OCI-LY3 (cell line): ENCODE results near the gene SLC26A9.
A peak's percentile ranks its signal among the peaks of the same experiment; 100 is the strongest.

ENCODE experiments used
- H2AFZ ChIP-seq: fragments of 200-600, 300-600 bp; shearing (Covaris generic); 2 replicates; pipeline ENCODE4 v1.6.0; 2014; ENCODE audit warnings: antibody characterized with exemption, low read depth, low read length
- H3K27ac ChIP-seq: fragments of 200-600, 300-600 bp; sonication (generic); 2 replicates; pipeline ENCODE4 v1.5.1; 2014; ENCODE audit warnings: mild to moderate bottlenecking, low read length, moderate library complexity, mixed read lengths
- H3K27me3 ChIP-seq: fragments of 200-600, 300-600 bp; sonication (generic); 2 replicates; pipeline ENCODE4 v1.6.1; 2014; ENCODE audit warnings: low read depth, low read length, mixed read lengths
- H3K36me3 ChIP-seq: fragments of 200-600, 300-600 bp; sonication (generic); replicated peaks from 2 replicates; pipeline ENCODE3; 2014; ENCODE audit warnings: low read depth, low read length, mixed read lengths
- H3K4me1 ChIP-seq: fragments of 300-600, 200-600 bp; sonication (generic); 2 replicates; pipeline ENCODE4 v1.6.1; 2014; ENCODE audit warnings: low read length, mixed read lengths
- H3K4me2 ChIP-seq: fragments of 200-600, 300-600 bp; sonication (generic); 2 replicates; pipeline ENCODE4 v1.6.1; 2014; ENCODE audit warnings: low read length, mixed read lengths
- H3K4me3 ChIP-seq: fragments of 300-600, 200-600 bp; sonication (generic); 2 replicates; pipeline ENCODE4 v1.5.1; 2014; ENCODE audit warnings: antibody characterized with exemption, mild to moderate bottlenecking, low read length, moderate library complexity
- H3K79me2 ChIP-seq: fragments of 300-600, 200-600 bp; shearing (Covaris generic); 2 replicates; pipeline ENCODE4 v1.6.1; 2014; ENCODE audit warnings: mild to moderate bottlenecking, low read length, mixed read lengths
- H3K9ac ChIP-seq: fragments of 300-600, 200-600 bp; shearing (Covaris generic); 2 replicates; pipeline ENCODE4 v1.6.0; 2014; ENCODE audit warnings: mild to moderate bottlenecking, low read length, moderate library complexity
- H3K9me3 ChIP-seq: fragments of 200-600, 300-600 bp; shearing (Covaris generic); 2 replicates; pipeline ENCODE4 v1.6.1; 2014; ENCODE audit warnings: low read length, mixed read lengths; ENCODE audit not compliant: insufficient read depth
- H4K20me1 ChIP-seq: fragments of 200-600, 300-600 bp; sonication (generic); 2 replicates; pipeline ENCODE4 v1.6.1; 2016; ENCODE audit warnings: low read length, mixed read lengths; ENCODE audit not compliant: insufficient read depth
- EZH2phosphoT487 ChIP-seq: fragments of 200-600 bp; shearing (Covaris generic); IDR thresholded peaks from 2 replicates; pipeline ENCODE4 v1.6.1; 2018; ENCODE audit warnings: antibody characterized with exemption, mixed run types, low read depth
- TF ChIP-seq, protein P1 (sequence below): fragments of 200-600, 300-600 bp; sonication (generic); IDR thresholded peaks from 2 replicates; pipeline ENCODE4 v1.5.1; 2014; ENCODE audit warnings: antibody characterized with exemption, low read length, low read depth

The SLC26A9 gene

DNA sequence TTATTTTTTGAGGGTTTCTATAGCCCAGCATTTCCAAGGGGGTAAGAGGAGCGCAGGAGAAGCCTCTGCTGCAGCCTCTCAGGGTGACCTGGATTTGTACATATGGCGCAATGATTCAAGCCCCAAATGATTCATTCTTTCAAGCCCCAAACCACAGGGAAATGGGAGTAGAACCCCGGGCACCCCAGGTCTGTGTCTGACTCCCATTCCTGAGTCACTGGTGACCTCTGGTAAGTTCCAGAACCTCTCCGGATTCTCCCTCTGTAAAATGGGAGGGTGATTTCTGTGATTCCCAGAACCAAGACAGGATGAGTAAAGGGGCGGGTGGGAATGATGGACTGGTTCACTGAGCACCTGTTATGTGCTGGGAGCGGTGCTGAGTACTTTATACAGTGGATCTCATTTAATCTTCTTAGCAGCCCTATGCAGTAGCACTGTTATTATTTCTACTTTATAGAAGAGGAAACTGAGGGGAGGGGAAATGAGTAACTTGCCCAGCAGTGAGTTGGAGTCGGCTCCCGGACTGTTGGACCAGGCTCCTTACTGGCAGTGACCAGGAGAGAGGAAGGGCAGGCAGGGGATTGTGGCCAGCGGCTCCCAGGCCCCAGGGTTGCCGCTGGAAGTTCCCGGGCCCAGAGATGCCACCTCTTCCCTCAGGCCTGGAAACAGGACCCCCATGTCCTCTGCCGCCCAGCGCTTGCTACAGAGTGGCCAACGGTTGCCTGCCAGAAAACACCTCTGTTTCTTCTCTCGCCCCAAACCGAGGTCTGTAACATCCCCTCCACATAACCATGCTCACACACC, 20.3 kb upstream of the SLC26A9 start:
- TF ChIP-seq, protein P1, sequence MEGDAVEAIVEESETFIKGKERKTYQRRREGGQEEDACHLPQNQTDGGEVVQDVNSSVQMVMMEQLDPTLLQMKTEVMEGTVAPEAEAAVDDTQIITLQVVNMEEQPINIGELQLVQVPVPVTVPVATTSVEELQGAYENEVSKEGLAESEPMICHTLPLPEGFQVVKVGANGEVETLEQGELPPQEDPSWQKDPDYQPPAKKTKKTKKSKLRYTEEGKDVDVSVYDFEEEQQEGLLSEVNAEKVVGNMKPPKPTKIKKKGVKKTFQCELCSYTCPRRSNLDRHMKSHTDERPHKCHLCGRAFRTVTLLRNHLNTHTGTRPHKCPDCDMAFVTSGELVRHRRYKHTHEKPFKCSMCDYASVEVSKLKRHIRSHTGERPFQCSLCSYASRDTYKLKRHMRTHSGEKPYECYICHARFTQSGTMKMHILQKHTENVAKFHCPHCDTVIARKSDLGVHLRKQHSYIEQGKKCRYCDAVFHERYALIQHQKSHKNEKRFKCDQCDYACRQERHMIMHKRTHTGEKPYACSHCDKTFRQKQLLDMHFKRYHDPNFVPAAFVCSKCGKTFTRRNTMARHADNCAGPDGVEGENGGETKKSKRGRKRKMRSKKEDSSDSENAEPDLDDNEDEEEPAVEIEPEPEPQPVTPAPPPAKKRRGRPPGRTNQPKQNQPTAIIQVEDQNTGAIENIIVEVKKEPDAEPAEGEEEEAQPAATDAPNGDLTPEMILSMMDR: no peak
- TF ChIP-seq EZH2phosphoT487: no peak
- no peak overlapping the region for H3K27ac ChIP-seq
- H2AFZ ChIP-seq: no peak overlapping the region
- H3K79me2 ChIP-seq: no peaks in the 10 kb centered on the region
- H3K4me2 ChIP-seq: no peak overlapping the region
- no peak overlapping the region for H3K9ac ChIP-seq
- H3K4me1 ChIP-seq: peaks cover 20% of the 10 kb centered on the region
- H3K9me3 ChIP-seq: no peaks in the 10 kb centered on the region
- no peaks in the 10 kb centered on the region for H3K36me3 ChIP-seq
- H3K4me3 ChIP-seq: no peak overlapping the region
- peaks cover 15% of the 10 kb centered on the region for H3K27me3 ChIP-seq
- H4K20me1 ChIP-seq: no peaks in the 10 kb centered on the region

DNA sequence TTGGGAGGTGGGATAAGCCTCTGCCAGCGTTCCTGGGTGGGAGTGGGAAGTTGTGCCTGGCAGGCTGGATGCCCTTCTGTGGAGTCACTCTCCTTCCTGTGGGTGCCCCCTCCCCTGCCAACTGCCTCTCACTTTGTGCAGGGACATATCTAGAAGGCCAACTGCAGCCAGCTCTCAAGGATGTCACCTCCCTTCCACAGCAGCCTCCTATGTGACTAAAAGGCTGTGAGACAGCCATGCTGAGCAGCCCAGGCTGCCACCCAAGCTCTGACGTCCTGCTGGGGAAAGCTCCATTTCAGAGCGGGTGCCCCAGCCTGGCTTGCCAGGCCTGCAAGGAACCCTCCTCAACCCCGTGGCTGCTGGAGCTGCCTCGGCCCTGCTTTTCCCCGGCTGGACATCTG, 19.6 kb upstream of the SLC26A9 start:
- Histone ChIP-seq H3K79me2 (no peaks in the 10 kb centered on the region), H3K36me3 (no peaks in the 10 kb centered on the region), H3K9ac (no peak overlapping the region), H4K20me1 (no peaks in the 10 kb centered on the region), H3K4me3 (no peak overlapping the region), H3K4me2 (no peak overlapping the region), H3K27ac (no peak overlapping the region), H3K27me3 (peaks cover 18% of the 10 kb centered on the region), H3K4me1 (peaks cover 20% of the 10 kb centered on the region), H3K9me3 (no peaks in the 10 kb centered on the region), H2AFZ (no peak overlapping the region)
- TF ChIP-seq EZH2phosphoT487: no peak
- TF ChIP-seq, protein P1: no peak

DNA sequence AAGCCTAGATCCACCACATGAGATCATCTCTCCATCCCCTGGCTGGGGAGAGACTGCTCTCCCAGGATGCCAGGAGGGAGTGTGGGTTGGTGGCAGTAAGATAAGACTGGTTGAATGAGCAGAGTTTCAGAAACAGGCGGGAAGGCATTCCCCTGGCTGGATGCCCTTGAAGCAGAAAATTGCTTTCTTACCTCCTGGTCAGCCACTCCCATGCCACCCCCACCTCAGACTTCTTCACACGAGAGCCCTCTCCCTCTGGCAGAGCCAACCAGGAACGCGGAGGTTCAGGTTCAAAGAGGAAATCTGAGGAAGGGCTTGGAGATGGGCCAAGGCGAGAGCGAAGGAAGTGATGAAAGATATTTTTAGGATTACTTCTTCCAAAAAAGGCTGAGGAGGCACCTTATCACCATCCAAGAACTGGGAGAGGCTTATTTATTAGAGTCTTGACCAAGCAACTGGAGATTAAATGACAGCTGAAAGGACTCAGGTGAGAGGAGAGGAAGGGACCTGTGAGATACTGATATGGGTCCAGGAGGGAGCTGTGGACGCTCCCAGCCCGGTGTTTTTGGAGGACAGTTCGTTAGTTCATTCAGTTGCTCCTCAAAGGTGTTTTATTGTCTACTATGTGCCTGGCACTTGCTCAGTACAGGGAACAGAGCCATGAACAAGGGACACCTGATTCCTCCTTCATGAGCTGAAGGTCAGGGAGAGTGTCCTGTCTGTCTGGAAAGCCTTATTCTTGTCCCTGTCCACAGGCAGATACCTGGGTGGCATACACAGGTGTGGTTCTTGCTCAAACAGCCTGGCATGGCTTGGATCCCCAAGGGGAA, 18.9 kb upstream of the SLC26A9 start:
- Histone ChIP-seq H2AFZ (no peak overlapping the region), H3K27me3 (peaks cover 18% of the 10 kb centered on the region), H3K4me3 (no peak overlapping the region), H4K20me1 (no peaks in the 10 kb centered on the region), H3K9me3 (no peaks in the 10 kb centered on the region), H3K36me3 (no peaks in the 10 kb centered on the region), H3K4me2 (0 out of 2 replicates have a peak overlapping the region, but pooled peaks have one; percentile 33), H3K4me1 (peaks cover 20% of the 10 kb centered on the region), H3K27ac (no peak overlapping the region), H3K9ac (no peak overlapping the region), H3K79me2 (no peaks in the 10 kb centered on the region)
- TF ChIP-seq EZH2phosphoT487: no peak
- TF ChIP-seq, protein P1: no peak

DNA sequence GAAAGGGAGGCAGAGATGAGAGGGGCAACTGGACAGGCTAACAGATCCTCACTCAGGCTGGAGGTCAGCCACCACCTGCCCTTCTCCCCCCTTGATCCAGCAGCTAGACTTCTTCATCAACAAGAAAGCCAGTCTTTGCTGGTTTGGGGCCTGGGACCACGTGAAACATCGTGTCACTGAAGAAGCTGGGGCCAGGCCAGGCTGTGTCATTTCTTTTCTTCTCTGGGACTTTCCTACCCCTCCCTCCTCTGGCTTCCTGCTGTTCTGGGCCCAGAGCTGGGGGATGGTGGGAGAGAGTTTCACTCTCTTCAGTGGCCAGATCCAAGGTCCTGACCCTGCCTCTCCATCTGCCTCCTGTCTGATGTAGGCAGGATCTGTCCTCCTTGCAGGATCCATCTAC, 18.1 kb upstream of the SLC26A9 start:
- H3K79me2 ChIP-seq: no peaks in the 10 kb centered on the region
- no peak overlapping the region; the same call in 1 of the 2 replicates for H3K9ac ChIP-seq
- H3K36me3 ChIP-seq: no peaks in the 10 kb centered on the region
- H4K20me1 ChIP-seq: no peaks in the 10 kb centered on the region
- no peak for TF ChIP-seq EZH2phosphoT487
- TF ChIP-seq, protein P1: no peak
- H3K27me3 ChIP-seq: peaks cover 24% of the 10 kb centered on the region
- no peaks in the 10 kb centered on the region for H3K9me3 ChIP-seq
- peak overlapping the region; percentile 33 for H3K4me2 ChIP-seq
- H3K4me1 ChIP-seq: peaks cover 20% of the 10 kb centered on the region
- no peak overlapping the region for H3K4me3 ChIP-seq
- peak overlapping the region; percentile 34 for H2AFZ ChIP-seq
- no peak overlapping the region for H3K27ac ChIP-seq
